ENCODE data around the gene ADAT3. TPM values are rescaled to one million over a fixed set of nuclear protein-coding genes. Genes with fewer than 3 reads are reported as not detected.

The ADAT3 gene
- total and polyA plus RNA-seq, 11 donors: 1.2 to 5.1 (median 1.9) TPM

DNA sequence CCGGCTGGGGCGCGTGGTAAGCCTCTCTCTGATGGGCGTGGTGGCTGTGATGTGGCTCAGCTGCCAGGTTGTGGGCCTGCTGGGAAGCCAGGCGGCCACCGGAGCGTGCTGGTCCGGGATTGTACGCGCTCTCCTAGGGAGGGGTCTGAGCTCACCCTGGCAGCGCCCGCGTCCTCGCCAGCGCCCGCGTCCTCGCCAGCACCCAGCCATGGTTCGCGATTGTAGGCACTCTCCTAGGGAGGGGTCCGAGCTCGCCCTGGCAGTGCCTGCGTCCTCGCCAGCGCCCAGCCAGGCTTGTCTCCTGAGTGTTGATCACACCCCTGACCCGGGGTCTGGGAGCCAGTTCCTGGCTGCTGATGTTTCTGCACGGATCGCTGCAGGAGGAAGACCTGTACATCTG is 13.8 kb downstream of the ADAT3 start:
- TF ChIP-seq, protein P1, sequence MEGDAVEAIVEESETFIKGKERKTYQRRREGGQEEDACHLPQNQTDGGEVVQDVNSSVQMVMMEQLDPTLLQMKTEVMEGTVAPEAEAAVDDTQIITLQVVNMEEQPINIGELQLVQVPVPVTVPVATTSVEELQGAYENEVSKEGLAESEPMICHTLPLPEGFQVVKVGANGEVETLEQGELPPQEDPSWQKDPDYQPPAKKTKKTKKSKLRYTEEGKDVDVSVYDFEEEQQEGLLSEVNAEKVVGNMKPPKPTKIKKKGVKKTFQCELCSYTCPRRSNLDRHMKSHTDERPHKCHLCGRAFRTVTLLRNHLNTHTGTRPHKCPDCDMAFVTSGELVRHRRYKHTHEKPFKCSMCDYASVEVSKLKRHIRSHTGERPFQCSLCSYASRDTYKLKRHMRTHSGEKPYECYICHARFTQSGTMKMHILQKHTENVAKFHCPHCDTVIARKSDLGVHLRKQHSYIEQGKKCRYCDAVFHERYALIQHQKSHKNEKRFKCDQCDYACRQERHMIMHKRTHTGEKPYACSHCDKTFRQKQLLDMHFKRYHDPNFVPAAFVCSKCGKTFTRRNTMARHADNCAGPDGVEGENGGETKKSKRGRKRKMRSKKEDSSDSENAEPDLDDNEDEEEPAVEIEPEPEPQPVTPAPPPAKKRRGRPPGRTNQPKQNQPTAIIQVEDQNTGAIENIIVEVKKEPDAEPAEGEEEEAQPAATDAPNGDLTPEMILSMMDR (IDR thresholded peaks at IDR 0.05): no peak
- TF ChIP-seq POLR2A (IDR thresholded peaks at IDR 0.05): no peak
- Histone ChIP-seq H3K4me1 (peaks cover 0 to 5% (median 0%) of the 10 kb centered on the region in 12 donors), H3K36me3 (peaks cover 0 to 71% (median 44%) of the 10 kb centered on the region in 9 donors), H3K27ac (no peak overlapping the region), H3K4me3 (no peak overlapping the region), H3K27me3 (no peaks in the 10 kb centered on the region), H3K9me3 (peaks cover 0 to 2% (median 0%) of the 10 kb centered on the region in 12 donors)
- intact Hi-C loops (cut with DNase I): no loop called here
- no peak for DNase-seq
- WGBS, 4 donors: 95 to 97% (median 96%) methylated on average over 23 to 28 of the region's 28 CpGs
- no peak for ATAC-seq

DNA sequence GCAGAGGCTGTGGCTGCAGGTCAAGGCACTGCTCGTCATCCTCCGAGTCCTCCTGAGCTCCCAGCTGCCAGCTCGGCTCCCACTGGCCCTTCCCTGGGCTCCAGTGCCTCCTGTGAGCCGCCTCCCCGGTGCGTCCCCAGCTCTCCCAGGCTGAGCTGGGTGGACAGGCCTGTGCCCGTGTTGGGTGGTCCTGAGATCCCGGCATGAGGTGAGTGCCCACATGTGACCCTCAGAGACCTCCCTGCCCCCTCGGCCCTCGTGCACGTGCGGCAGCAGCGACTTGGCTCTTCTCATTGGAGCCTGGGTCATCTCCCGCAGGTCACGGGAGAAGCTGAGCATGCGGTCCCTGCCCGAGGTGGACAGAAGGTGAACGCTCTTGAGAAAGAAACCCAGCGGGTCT is 15.4 kb downstream of the ADAT3 start:
- Histone ChIP-seq H3K36me3 (peaks cover 0 to 72% (median 50%) of the 10 kb centered on the region in 9 donors), H3K4me1 (peaks cover 0 to 5% (median 0%) of the 10 kb centered on the region in 12 donors), H3K27me3 (no peaks in the 10 kb centered on the region), H3K27ac (no peak overlapping the region), H3K4me3 (no peak overlapping the region), H3K9me3 (peaks cover 0 to 2% (median 0%) of the 10 kb centered on the region in 12 donors)
- intact Hi-C loops (cut with DNase I): loop anchor here in 1 of 10 donors (10.0 kb wide), 1 partner anchor 394 kb away; no protein-coding TSS in a partner anchor
- 89 to 95% (median 94%) methylated on average over 17 to 19 of the region's 19 CpGs for WGBS, 4 donors
- TF ChIP-seq, protein P1 (IDR thresholded peaks at IDR 0.05): no peak
- no peak for TF ChIP-seq POLR2A (IDR thresholded peaks at IDR 0.05)
- no peak for DNase-seq
- no peak for ATAC-seq

DNA sequence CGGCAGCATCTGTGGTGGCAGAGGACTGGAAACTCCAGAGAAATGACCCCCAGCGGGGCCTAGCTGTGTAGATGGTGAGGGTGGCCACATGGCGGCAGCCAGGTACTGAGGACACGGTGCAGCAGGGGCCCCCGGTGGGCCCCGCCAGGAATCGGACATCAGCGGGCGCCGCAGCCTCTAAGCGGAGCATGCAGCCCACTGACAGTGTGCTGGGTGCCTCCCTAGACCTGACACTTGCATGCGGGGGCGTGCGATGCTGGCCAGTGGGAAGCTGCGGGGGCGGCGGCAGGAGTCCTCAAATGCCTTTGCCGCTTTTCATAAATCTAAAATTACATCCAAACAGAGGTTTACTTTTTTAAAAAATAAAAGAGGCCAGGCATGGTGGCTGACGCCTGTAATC is 16.1 kb downstream of the ADAT3 start:
- H3K4me1 ChIP-seq: peaks cover 0 to 5% (median 0%) of the 10 kb centered on the region in 12 donors
- H3K36me3 ChIP-seq: peaks cover 0 to 72% (median 50%) of the 10 kb centered on the region in 9 donors
- no peak overlapping the region for H3K4me3 ChIP-seq
- H3K9me3 ChIP-seq: peaks cover 0 to 2% (median 0%) of the 10 kb centered on the region in 12 donors
- ATAC-seq: no peak
- TF ChIP-seq POLR2A (IDR thresholded peaks at IDR 0.05): no peak
- TF ChIP-seq, protein P1 (IDR thresholded peaks at IDR 0.05): no peak
- 91 to 95% (median 94%) methylated on average over 18 to 19 of the region's 19 CpGs for WGBS, 4 donors
- no peaks in the 10 kb centered on the region for H3K27me3 ChIP-seq
- intact Hi-C loops (cut with DNase I): loop anchor here in 1 of 10 donors (10.0 kb wide), 1 partner anchor 393 kb away; no protein-coding TSS in a partner anchor
- no peak for DNase-seq
- no peak overlapping the region for H3K27ac ChIP-seq

DNA sequence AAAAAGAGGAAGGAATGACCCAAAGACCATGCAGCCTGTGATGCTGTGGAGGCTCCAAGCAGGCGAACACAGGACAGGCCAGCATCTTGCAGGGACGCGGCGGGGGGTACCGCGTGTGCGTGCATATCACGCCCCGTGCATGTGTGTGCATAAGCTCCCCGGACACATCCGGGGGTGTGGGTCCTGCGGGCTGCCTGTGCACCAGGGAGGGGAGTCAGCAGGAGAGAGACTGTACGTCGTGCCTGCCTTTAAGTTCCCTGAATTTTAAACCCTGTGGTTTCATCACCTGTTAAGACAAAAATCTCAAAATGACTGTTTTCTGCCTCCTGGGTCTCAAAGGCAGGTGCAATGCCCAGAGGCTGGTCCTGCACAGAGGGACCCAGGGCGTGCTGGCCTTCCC is 16.6 kb downstream of the ADAT3 start:
- TF ChIP-seq POLR2A (IDR thresholded peaks at IDR 0.05): no peak
- TF ChIP-seq, protein P1 (IDR thresholded peaks at IDR 0.05): no peak
- no peak for ATAC-seq
- peaks cover 0 to 2% (median 0%) of the 10 kb centered on the region in 12 donors for H3K9me3 ChIP-seq
- no peak overlapping the region for H3K27ac ChIP-seq
- H3K4me3 ChIP-seq: no peak overlapping the region
- intact Hi-C loops (cut with DNase I): loop anchor here in 1 of 10 donors (10.0 kb wide), 1 partner anchor 393 kb away; no protein-coding TSS in a partner anchor
- H3K4me1 ChIP-seq: peaks cover 0 to 5% (median 0%) of the 10 kb centered on the region in 12 donors
- H3K36me3 ChIP-seq: peaks cover 0 to 72% (median 50%) of the 10 kb centered on the region in 9 donors
- H3K27me3 ChIP-seq: no peaks in the 10 kb centered on the region
- no peak for DNase-seq
- WGBS, 4 donors: 92 to 96% (median 94%) methylated on average over 15 of the region's 15 CpGs
